BE2C (cell line): ENCODE measurements around the gene CDON.

ENCODE experiments used
- DNase-seq: peaks from one replicate; pipeline ENCODE4 v3.0.0-alpha.2; 2020
- H3K27me3 ChIP-seq: fragments of 250-450 bp; sonication (Bioruptor Pico); 2 replicates; pipeline ENCODE4 v1.5.1; 2020; ENCODE audit warnings: mild to moderate bottlenecking
- H3K36me3 ChIP-seq: fragments of 250-450 bp; sonication (Bioruptor Pico); 2 replicates; pipeline ENCODE4 v1.5.1; 2020; ENCODE audit warnings: mild to moderate bottlenecking
- H3K4me1 ChIP-seq: fragments of 250-450 bp; sonication (Bioruptor Pico); 2 replicates; pipeline ENCODE4 v1.5.1; 2020
- H3K4me3 ChIP-seq: 2 replicates; pipeline ENCODE4 v1.5.1; 2011; ENCODE audit warnings: low read depth, low read length
- H3K9me3 ChIP-seq: fragments of 250-450 bp; sonication (Bioruptor Pico); 2 replicates; pipeline ENCODE4 v1.5.1; 2020
- TF ChIP-seq, protein P1 (sequence below): IDR thresholded peaks from 2 replicates; pipeline ENCODE4 v1.5.1; 2012; ENCODE audit warnings: mild to moderate bottlenecking, low read depth, low read length

Gene CDON

DNA sequence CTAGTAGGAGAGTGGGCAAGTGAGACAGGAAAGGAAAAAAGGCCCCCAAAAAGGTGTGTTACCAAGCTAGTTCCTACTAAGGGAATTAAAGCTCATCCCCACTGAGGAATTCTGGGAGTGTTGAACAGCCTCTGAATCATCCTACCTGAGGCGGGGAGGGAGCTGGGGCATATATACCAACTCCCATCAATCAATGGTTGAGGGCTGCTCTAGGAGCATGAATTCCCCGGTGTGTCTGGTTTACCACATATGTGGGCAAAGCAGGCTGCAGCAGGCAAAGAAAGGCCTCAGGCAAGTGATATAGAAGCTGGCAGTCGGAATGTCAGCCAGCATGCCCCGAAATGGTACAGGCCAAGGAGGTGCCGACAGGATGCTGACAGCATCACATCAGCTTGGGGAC lies 23.6 kb upstream of the CDON start:
- H3K9me3 ChIP-seq, result no peaks in the 10 kb centered on the region
- TF ChIP-seq, protein P1, sequence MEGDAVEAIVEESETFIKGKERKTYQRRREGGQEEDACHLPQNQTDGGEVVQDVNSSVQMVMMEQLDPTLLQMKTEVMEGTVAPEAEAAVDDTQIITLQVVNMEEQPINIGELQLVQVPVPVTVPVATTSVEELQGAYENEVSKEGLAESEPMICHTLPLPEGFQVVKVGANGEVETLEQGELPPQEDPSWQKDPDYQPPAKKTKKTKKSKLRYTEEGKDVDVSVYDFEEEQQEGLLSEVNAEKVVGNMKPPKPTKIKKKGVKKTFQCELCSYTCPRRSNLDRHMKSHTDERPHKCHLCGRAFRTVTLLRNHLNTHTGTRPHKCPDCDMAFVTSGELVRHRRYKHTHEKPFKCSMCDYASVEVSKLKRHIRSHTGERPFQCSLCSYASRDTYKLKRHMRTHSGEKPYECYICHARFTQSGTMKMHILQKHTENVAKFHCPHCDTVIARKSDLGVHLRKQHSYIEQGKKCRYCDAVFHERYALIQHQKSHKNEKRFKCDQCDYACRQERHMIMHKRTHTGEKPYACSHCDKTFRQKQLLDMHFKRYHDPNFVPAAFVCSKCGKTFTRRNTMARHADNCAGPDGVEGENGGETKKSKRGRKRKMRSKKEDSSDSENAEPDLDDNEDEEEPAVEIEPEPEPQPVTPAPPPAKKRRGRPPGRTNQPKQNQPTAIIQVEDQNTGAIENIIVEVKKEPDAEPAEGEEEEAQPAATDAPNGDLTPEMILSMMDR, result no peak
- peaks cover 31% of the 10 kb centered on the region for H3K4me1 ChIP-seq
- no peak for DNase-seq
- H3K4me3 ChIP-seq, result no peak overlapping the region
- no peaks in the 10 kb centered on the region for H3K27me3 ChIP-seq
- no peaks in the 10 kb centered on the region for H3K36me3 ChIP-seq

DNA sequence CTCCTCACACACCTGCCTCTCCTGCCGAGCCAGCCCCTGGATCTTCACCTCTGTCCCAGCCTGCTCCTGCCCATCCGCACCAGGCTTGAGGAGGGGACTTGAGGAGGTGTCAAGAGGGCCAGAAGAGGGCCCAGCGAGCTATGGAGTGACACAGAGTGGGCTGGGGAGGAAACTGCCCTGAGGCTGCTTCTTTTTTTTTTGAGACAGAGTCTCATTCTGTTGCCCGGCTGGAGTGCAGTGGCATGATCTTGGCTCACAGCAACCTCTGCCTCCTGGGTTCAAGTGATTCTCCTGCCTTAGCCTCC lies 21.9 kb upstream of the CDON start:
- DNase-seq, result no peak
- TF ChIP-seq, protein P1, result no peak
- no peak overlapping the region for H3K4me3 ChIP-seq
- H3K9me3 ChIP-seq, result no peaks in the 10 kb centered on the region
- H3K4me1 ChIP-seq, result peaks cover 38% of the 10 kb centered on the region
- no peaks in the 10 kb centered on the region for H3K36me3 ChIP-seq
- H3K27me3 ChIP-seq, result no peaks in the 10 kb centered on the region

DNA sequence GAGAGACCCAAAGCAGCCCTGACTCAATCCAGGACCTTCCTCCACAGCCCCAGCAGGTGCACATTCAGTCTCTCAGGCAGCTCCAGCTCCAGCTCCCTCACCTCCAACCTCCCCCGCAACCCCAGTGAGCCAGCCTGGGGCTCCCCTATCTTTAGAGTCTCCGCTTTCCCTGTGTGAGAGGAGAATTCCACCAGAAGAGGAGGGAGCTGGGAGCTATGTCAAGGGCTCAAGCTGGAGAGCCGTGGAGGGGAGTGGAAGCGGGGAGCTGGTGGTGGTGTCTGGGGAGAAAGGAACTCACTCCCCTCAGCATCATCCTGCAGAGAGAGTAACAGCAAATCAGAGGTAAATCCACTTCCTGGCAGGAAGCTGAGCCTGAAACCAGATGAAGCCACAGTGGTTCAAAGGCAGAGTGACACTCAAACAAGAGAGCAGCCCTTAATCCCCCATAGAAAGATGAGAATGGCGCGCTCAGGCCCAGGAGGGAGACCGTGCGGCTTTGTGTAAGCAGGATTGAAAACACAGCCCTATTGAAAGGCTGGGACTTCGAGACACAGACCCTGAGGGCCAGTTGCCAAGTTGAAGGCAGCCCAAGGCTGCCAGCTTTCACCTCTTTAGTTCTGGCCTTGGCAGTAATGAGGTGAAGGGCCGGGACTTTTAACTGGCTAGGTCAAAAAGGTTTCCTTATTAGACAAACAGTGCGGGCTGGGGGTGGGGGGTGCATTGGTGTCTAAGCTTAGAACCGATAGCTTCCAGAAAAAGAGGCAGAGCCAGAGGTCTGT lies 21.4 kb upstream of the CDON start:
- H3K9me3 ChIP-seq, result no peaks in the 10 kb centered on the region
- no peaks in the 10 kb centered on the region for H3K27me3 ChIP-seq
- H3K4me3 ChIP-seq, result no peak overlapping the region
- peaks cover 44% of the 10 kb centered on the region for H3K4me1 ChIP-seq
- H3K36me3 ChIP-seq, result no peaks in the 10 kb centered on the region
- no peak for DNase-seq
- TF ChIP-seq, protein P1, result no peak

DNA sequence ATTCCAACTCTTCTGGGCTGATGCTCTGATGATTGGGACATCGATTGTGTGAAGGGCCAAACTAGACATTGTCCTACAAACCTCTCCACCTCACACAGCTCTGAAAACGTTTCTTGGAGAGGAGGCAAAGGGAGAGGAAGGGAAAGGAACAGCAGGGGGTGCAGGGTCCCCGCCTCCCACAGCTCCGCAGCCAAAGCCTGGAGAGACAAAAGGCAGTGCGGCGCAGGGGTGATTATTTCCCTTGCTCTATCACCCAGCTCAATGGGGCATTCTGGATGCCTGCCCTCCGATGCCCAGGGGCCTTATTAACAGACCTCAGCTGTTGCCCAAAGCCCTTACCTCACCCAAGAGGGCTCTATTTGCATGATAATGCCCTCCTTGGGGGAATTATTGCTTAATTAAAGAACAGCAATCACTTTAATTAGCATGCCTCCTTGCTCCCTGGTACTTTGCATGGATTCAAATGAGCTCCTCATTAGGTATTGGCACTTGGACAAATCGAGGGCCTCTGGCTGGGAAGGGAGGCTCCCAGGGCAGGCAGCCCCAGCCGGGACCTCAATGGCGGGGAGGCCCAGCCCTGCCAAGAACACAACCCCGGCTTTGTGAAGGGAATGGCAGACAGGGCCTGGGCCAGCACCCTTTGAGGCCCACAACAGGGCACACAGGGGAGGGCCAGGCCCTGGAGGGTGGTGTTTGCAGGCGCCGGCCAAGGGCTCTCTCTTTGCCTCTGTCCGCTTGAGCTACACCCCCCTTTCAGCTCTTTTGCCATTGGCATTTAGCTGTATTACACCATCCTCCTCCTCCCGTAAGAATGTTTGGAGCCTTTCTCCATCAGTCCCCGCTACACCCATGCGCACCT lies 19.8 kb upstream of the CDON start:
- H3K4me1 ChIP-seq, result peaks cover 46% of the 10 kb centered on the region
- no peak overlapping the region for H3K4me3 ChIP-seq
- H3K9me3 ChIP-seq, result no peaks in the 10 kb centered on the region
- no peaks in the 10 kb centered on the region for H3K36me3 ChIP-seq
- TF ChIP-seq, protein P1, result no peak
- no peaks in the 10 kb centered on the region for H3K27me3 ChIP-seq
- no peak for DNase-seq

DNA sequence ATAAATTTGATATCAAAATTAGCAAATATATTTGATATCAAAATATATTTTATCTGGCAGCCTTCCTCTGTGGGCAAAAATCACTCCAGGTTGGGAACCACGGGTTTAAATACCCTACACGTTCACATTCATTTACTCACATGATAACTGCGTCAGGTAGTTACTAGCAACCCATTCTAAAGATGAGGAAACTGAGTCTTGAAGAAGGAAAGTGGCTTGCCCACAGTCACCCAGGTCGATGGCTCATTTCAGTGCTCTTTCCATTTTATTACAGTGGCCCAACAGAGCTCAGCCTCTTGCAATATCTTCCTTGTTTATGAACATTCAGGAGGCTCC lies 19.2 kb upstream of the CDON start:
- TF ChIP-seq, protein P1, result no peak
- no peak for DNase-seq
- peaks cover 46% of the 10 kb centered on the region for H3K4me1 ChIP-seq
- no peaks in the 10 kb centered on the region for H3K27me3 ChIP-seq
- no peaks in the 10 kb centered on the region for H3K36me3 ChIP-seq
- no peak overlapping the region for H3K4me3 ChIP-seq
- H3K9me3 ChIP-seq, result no peaks in the 10 kb centered on the region
